IPS-15b (cell line): Measurements from ENCODE around the gene MTHFSD.

Source experiments
- H3K27me3 ChIP-seq: one replicate; pipeline ENCODE4 v1.6.1; 2013; ENCODE audit warnings: low read length; ENCODE audit not compliant: control insufficient read depth, insufficient read depth
- H3K36me3 ChIP-seq: one replicate; pipeline ENCODE4 v1.6.1; 2013; ENCODE audit warnings: low read length; ENCODE audit not compliant: control insufficient read depth, insufficient read depth
- H3K4me1 ChIP-seq: one replicate; pipeline ENCODE4 v1.6.1; 2013; ENCODE audit warnings: mild to moderate bottlenecking, low read length; ENCODE audit not compliant: control insufficient read depth, insufficient read depth
- H3K4me3 ChIP-seq: one replicate; pipeline ENCODE4 v1.5.1; 2013; ENCODE audit warnings: low read depth, low read length
- H3K9ac ChIP-seq: one replicate; pipeline ENCODE4 v1.6.1; 2013; ENCODE audit warnings: low read depth, mild to moderate bottlenecking, low read length
- H3K9me3 ChIP-seq: one replicate; pipeline ENCODE4 v1.6.1; 2013; ENCODE audit warnings: mild to moderate bottlenecking, low read length; ENCODE audit not compliant: control insufficient read depth, insufficient read depth

Gene MTHFSD

GRCh38 chr16:86555704-86556075 lies 655 bp upstream of the MTHFSD start:
- Histone ChIP-seq H3K9ac (peak overlapping the region; percentile 71), H3K4me3 (peak overlapping the region; percentile 85), H3K9me3 (no peaks in the 10 kb centered on the region), H3K36me3 (no peaks in the 10 kb centered on the region), H3K27me3 (no peaks in the 10 kb centered on the region), H3K4me1 (peaks cover 4% of the 10 kb centered on the region)

GRCh38 chr16:86554599-86554916 lies 477 bp downstream of the MTHFSD start:
- H3K9me3 ChIP-seq, result no peaks in the 10 kb centered on the region
- H3K36me3 ChIP-seq, result peaks cover 1% of the 10 kb centered on the region
- H3K27me3 ChIP-seq, result no peaks in the 10 kb centered on the region
- peak overlapping the region; percentile 71 for H3K9ac ChIP-seq
- peaks cover 4% of the 10 kb centered on the region for H3K4me1 ChIP-seq
- H3K4me3 ChIP-seq, result peak overlapping the region; percentile 85

- Histone ChIP-seq H3K9me3 (no peaks in the 10 kb centered on the region), H3K4me1 (peaks cover 4% of the 10 kb centered on the region), H3K36me3 (peaks cover 2% of the 10 kb centered on the region), H3K9ac (no peak overlapping the region), H3K27me3 (no peaks in the 10 kb centered on the region), H3K4me3 (no peak overlapping the region)
Measured at GRCh38 chr16:86553356-86553755, 1.7 kb downstream of the MTHFSD start.

- no peaks in the 10 kb centered on the region for H3K9me3 ChIP-seq
- H3K27me3 ChIP-seq, result no peaks in the 10 kb centered on the region
- no peak overlapping the region for H3K4me3 ChIP-seq
- H3K9ac ChIP-seq, result no peak overlapping the region
- H3K36me3 ChIP-seq, result peaks cover 2% of the 10 kb centered on the region
- H3K4me1 ChIP-seq, result peaks cover 4% of the 10 kb centered on the region
Measured at GRCh38 chr16:86550281-86550680, 4.8 kb downstream of the MTHFSD start.

GRCh38 chr16:86549893-86550190 lies 5.2 kb downstream of the MTHFSD start:
- H3K36me3 ChIP-seq, result peaks cover 2% of the 10 kb centered on the region
- no peak overlapping the region for H3K4me3 ChIP-seq
- no peaks in the 10 kb centered on the region for H3K27me3 ChIP-seq
- peaks cover 4% of the 10 kb centered on the region for H3K4me1 ChIP-seq
- no peaks in the 10 kb centered on the region for H3K9me3 ChIP-seq
- no peak overlapping the region for H3K9ac ChIP-seq

- Histone ChIP-seq H3K9ac (no peak overlapping the region), H3K9me3 (no peaks in the 10 kb centered on the region), H3K36me3 (peaks cover 2% of the 10 kb centered on the region)
Measured at GRCh38 chr16:86549076-86549892, 5.8 kb downstream of the MTHFSD start.

GRCh38 chr16:86547286-86547685 lies 7.7 kb downstream of the MTHFSD start:
- no peaks in the 10 kb centered on the region for H3K27me3 ChIP-seq
- H3K4me3 ChIP-seq, result no peak overlapping the region
- no peaks in the 10 kb centered on the region for H3K9me3 ChIP-seq
- H3K9ac ChIP-seq, result no peak overlapping the region
- H3K36me3 ChIP-seq, result peaks cover 2% of the 10 kb centered on the region
- no peaks in the 10 kb centered on the region for H3K4me1 ChIP-seq

More at GRCh38 chr16:86549076-86549892, 5.8 kb downstream of the MTHFSD start:
- H3K27me3 ChIP-seq, result no peaks in the 10 kb centered on the region
- H3K4me1 ChIP-seq, result peaks cover 1% of the 10 kb centered on the region
- H3K4me3 ChIP-seq, result no peak overlapping the region

- Histone ChIP-seq H3K36me3 (peaks cover 2% of the 10 kb centered on the region), H3K9ac (no peak overlapping the region), H3K27me3 (no peaks in the 10 kb centered on the region), H3K4me1 (no peaks in the 10 kb centered on the region), H3K4me3 (no peak overlapping the region), H3K9me3 (no peaks in the 10 kb centered on the region)
Measured at GRCh38 chr16:86546638-86547013, 8.4 kb downstream of the MTHFSD start.

GRCh38 chr16:86545954-86546637 lies 8.9 kb downstream of the MTHFSD start:
- Histone ChIP-seq H3K4me3 (no peak overlapping the region), H3K36me3 (peaks cover 2% of the 10 kb centered on the region), H3K4me1 (no peaks in the 10 kb centered on the region), H3K27me3 (no peaks in the 10 kb centered on the region), H3K9me3 (no peaks in the 10 kb centered on the region), H3K9ac (no peak overlapping the region)

GRCh38 chr16:86545481-86545880 lies 9.6 kb downstream of the MTHFSD start:
- H3K9me3 ChIP-seq, result no peaks in the 10 kb centered on the region
- H3K9ac ChIP-seq, result no peak overlapping the region
- H3K36me3 ChIP-seq, result peaks cover 5% of the 10 kb centered on the region
- H3K4me1 ChIP-seq, result no peaks in the 10 kb centered on the region
- H3K4me3 ChIP-seq, result no peak overlapping the region
- no peaks in the 10 kb centered on the region for H3K27me3 ChIP-seq

- H3K27me3 ChIP-seq, result no peaks in the 10 kb centered on the region
- no peaks in the 10 kb centered on the region for H3K9me3 ChIP-seq
- no peaks in the 10 kb centered on the region for H3K4me1 ChIP-seq
- no peak overlapping the region for H3K4me3 ChIP-seq
- H3K36me3 ChIP-seq, result peaks cover 13% of the 10 kb centered on the region
- H3K9ac ChIP-seq, result no peak overlapping the region
Measured at GRCh38 chr16:86542756-86543750, 12.0 kb downstream of the MTHFSD start.
